ENCODE measurements around the gene BARX1. TPM values are rescaled to one million over a fixed set of nuclear protein-coding genes. Genes with fewer than 3 reads are reported as not detected.

BARX1 gene
- total and polyA plus RNA-seq, 2 experiments from 2014 or later: not detected

DNA sequence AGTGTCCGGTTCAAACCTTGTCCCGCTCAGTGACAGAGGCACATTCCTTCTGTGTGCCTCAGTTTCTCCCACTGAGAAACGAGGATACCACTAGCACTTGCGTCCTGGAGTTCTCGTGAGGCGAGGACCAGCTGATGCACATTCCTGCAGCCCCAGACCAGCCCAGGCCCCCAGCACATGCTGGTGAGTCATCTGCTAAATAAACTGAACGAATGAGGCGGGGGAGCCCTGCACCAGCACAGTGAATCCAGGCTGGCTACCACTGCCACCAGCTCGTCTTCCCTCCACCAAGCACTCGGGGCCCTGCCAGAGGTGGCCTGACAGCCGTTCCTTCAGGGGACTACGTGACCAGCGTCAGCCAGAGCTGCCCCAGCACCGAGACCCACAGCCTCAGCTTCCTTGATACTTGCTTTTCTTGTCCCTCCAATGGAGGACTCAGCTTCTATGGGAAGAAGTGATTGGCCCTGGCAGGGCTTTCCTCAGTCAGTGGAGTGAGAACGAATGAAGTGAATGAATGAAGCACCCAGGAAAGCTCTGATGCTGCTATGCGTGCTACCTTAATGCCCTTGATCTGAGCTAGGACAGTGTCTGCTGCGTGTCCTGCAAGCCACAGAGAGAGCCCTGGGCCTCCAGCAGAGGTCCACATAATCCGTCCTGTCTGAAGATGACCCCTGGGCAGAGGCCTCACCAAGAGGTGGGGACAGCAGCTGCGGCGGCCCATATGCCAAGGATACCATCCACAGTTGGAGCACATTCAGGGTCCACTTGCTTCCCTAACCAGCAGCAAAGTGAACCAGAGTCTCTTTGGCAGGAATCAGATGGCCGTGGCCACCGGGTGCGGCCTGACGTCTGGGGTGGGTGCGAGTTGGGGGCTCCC lies 13.5 kb upstream of the BARX1 start:
- no peak overlapping the region for H3K4me2 ChIP-seq (ENCODE audit: unreplicated experiment)
- no peak for DNase-seq
- TF ChIP-seq EZH2phosphoT487 (IDR thresholded peaks at IDR 0.05; ENCODE audit: insufficient read depth, low read depth) (no peak), EZH2 (IDR thresholded peaks at IDR 0.05; ENCODE audit: insufficient read depth, poor library complexity, severe bottlenecking) (no peak)
- WGBS, 2 experiments (ENCODE audit: low coverage in 1 of 2, low lambda C conversion rate in 2 of 2, missing lambda C conversion rate in 2 of 2): 77 to 80% methylated on average over 22 to 25 of the region's 25 CpGs
- no peak overlapping the region for H3K4me3 ChIP-seq
- no peaks in the 10 kb centered on the region for H3K4me1 ChIP-seq (ENCODE audit: insufficient read depth)
- no peaks in the 10 kb centered on the region for H4K20me1 ChIP-seq (ENCODE audit: insufficient read depth)
- no peaks in the 10 kb centered on the region for H3K36me3 ChIP-seq (ENCODE audit: low read depth)
- H3K9me2 ChIP-seq (ENCODE audit: insufficient read depth): no peaks in the 10 kb centered on the region
- H3K79me2 ChIP-seq (ENCODE audit: insufficient read depth): no peaks in the 10 kb centered on the region
- in situ Hi-C loops (cut with MboI): loop anchor here (10.0 kb wide), 1 partner anchor 284 kb away; no protein-coding TSS in a partner anchor
- no peak overlapping the region for H3K27ac ChIP-seq
- H3K27me3 ChIP-seq (replicated peaks; ENCODE audit: insufficient read depth): no peaks in the 10 kb centered on the region; the same call in 1 of the 2 replicates
- H2AFZ ChIP-seq: no peak overlapping the region
- H3K9ac ChIP-seq: no peak overlapping the region
- no peaks in the 10 kb centered on the region for H3K9me3 ChIP-seq (ENCODE audit: low read depth)
- no peaks in the 10 kb centered on the region for H3F3A ChIP-seq (ENCODE audit: insufficient read depth)

DNA sequence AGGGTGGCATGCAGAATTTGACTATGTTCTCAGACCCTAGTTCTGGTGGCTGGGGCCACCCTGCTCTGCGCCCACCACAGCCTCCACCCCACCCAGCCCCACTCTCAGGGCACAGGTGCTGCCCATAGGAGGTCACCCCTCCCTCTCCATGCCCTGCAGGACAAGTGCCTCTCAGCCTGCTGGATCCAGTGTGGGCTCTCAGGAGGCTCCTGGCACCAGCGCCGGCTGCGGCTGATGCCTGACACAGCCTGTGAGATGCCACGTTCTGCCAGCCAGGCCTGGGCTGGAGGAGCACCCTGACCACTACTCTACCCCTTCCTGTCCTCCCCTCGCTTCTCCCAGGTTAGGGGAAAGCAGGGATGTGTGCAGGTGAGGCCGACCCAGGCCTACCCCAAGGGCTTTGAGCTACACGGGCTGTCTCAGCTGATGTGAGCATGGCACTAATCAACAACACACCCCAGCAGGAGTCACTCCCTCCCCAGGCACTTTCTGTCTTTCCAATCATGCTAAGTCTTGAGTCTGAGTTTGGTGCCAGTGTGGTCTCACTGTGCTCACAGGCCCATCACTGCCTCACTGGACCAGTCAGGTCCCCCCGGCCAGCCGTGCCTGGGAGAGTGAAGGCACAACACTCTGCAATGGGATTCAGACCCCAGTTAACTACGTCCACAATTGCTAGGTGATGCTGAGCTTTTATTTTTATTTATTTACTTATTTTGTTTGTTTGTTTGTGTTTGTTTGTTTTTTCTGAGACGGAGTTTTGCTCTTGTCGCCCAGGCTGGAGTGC lies 12.1 kb upstream of the BARX1 start:
- Histone ChIP-seq H3K79me2 (ENCODE audit: insufficient read depth) (no peaks in the 10 kb centered on the region), H3K4me2 (ENCODE audit: unreplicated experiment) (no peak overlapping the region), H4K20me1 (ENCODE audit: insufficient read depth) (no peaks in the 10 kb centered on the region), H3K4me3 (no peak overlapping the region), H3K9me2 (ENCODE audit: insufficient read depth) (no peaks in the 10 kb centered on the region), H3K36me3 (ENCODE audit: low read depth) (no peaks in the 10 kb centered on the region), H3K27ac (no peak overlapping the region), H2AFZ (no peak overlapping the region), H3K4me1 (ENCODE audit: insufficient read depth) (peaks cover 6% of the 10 kb centered on the region; the same call in 1 of the 2 replicates), H3F3A (ENCODE audit: insufficient read depth) (peaks cover 5% of the 10 kb centered on the region; the same call in 1 of the 2 replicates), H3K9ac (no peak overlapping the region), H3K27me3 (replicated peaks; ENCODE audit: insufficient read depth) (no peaks in the 10 kb centered on the region; the same call in 1 of the 2 replicates), H3K9me3 (ENCODE audit: low read depth) (no peaks in the 10 kb centered on the region)
- no peak for DNase-seq
- TF ChIP-seq EZH2 (IDR thresholded peaks at IDR 0.05; ENCODE audit: insufficient read depth, poor library complexity, severe bottlenecking) (no peak), EZH2phosphoT487 (IDR thresholded peaks at IDR 0.05; ENCODE audit: insufficient read depth, low read depth) (no peak)
- in situ Hi-C loops (cut with MboI): loop anchor here (10.0 kb wide), 1 partner anchor 282 kb away; no protein-coding TSS in a partner anchor
- WGBS, 2 experiments (ENCODE audit: low coverage in 1 of 2, low lambda C conversion rate in 2 of 2, missing lambda C conversion rate in 2 of 2): 62 to 63% methylated on average over 13 of the region's 13 CpGs

DNA sequence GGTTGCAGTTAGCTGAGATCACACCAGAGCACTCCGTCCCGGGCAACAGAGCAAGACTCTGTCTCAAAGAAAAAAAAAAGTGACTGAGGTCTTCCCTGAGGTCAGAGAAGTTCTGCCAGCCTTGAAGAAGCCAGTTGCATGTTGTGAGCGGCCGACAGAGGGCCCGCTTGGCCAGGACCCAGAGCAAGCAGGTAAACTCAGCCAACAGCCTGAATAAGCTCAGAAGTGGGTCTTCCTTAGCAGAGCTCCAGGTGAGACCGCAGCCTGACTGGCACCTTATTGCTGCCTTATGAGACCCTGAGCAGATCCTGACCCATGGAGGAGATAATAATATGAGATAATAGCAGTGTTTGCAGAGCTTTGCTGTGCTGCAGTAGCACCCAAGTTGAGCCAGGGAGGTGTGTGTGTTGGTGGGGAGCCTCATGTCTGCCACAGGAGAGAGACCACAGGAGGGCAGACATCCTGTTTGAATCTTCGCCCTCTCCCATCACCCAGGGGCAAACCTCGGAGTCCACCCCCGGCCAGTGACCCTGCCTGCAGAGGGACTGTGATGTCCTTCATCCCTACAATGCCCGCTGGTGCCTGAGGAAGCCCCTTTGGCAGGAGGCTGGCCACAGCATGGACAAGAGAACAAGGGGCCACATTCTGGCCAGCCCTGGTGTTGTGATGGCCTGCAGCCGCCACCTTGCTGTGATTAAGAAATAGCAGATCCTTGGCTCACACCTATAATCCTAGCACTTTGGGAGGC lies 10.8 kb upstream of the BARX1 start:
- no peak overlapping the region for H3K9ac ChIP-seq
- H3K79me2 ChIP-seq (ENCODE audit: insufficient read depth): no peaks in the 10 kb centered on the region
- H3K9me2 ChIP-seq (ENCODE audit: insufficient read depth): no peaks in the 10 kb centered on the region
- H3K36me3 ChIP-seq (ENCODE audit: low read depth): no peaks in the 10 kb centered on the region
- H3F3A ChIP-seq (ENCODE audit: insufficient read depth): peaks cover 11% of the 10 kb centered on the region; the same call in 1 of the 2 replicates
- no peak overlapping the region for H2AFZ ChIP-seq
- no peak overlapping the region for H3K4me3 ChIP-seq
- H3K4me2 ChIP-seq (ENCODE audit: unreplicated experiment): no peak overlapping the region
- WGBS, 2 experiments (ENCODE audit: low coverage in 1 of 2, low lambda C conversion rate in 2 of 2, missing lambda C conversion rate in 2 of 2): 63 to 70% methylated on average over 11 of the region's 11 CpGs
- peaks cover 6% of the 10 kb centered on the region; the same call in 1 of the 2 replicates for H3K4me1 ChIP-seq (ENCODE audit: insufficient read depth)
- no peak overlapping the region for H3K27ac ChIP-seq
- H3K9me3 ChIP-seq (ENCODE audit: low read depth): no peaks in the 10 kb centered on the region
- no peaks in the 10 kb centered on the region for H4K20me1 ChIP-seq (ENCODE audit: insufficient read depth)
- peaks cover under 1% of the 10 kb centered on the region; the same call in 1 of the 2 replicates for H3K27me3 ChIP-seq (replicated peaks; ENCODE audit: insufficient read depth)
- no peak for DNase-seq
- in situ Hi-C loops (cut with MboI): loop anchor here (10.0 kb wide), 1 partner anchor 281 kb away; no protein-coding TSS in a partner anchor
- TF ChIP-seq EZH2phosphoT487 (IDR thresholded peaks at IDR 0.05; ENCODE audit: insufficient read depth, low read depth) (no peak), EZH2 (IDR thresholded peaks at IDR 0.05; ENCODE audit: insufficient read depth, poor library complexity, severe bottlenecking) (no peak)

Data from GM23248 (cell line).